Stimulated activated CD4-positive, alpha-beta T cell treated with anti-CD3 and anti-CD28 coated beads, Interleukin-1b, Interleukin-23, amount 100 ng/mL, for 4 hours (primary cell): ENCODE data around the gene NYAP2.

Experiments used
- DNase-seq, 2 donors: peaks; one replicate each; pipeline ENCODE4 v3.0.0-alpha.2; 2020; ENCODE audit warnings: low read depth in 2 of 2

The NYAP2 gene

GRCh38 chr2:225558399-225559071, 159.0 kb downstream of the NYAP2 start:
- no peak for DNase-seq

DNA sequence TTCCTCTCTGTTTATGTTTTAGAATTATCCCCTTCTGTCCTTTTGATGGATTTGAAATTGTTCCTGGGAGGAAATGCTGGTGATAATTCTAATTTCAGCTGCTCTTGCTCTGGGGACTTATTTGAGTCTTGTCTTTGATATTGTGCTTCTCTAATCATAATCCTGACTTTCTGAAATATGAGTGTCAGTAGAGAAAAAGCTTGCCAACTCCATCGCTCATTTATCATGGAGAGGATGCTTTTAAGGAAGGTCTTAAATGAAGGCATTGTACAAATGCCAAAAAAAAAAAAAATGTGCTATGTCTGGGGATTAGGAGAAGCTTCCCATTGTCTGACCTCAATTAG, 159.5 kb downstream of the NYAP2 start:
- no peak for DNase-seq

GRCh38 chr2:225566798-225567197, 167.3 kb downstream of the NYAP2 start:
- no peak for DNase-seq

- DNase-seq, result no peak
Observed at GRCh38 chr2:225569995-225570394, 170.5 kb downstream of the NYAP2 start.

DNA sequence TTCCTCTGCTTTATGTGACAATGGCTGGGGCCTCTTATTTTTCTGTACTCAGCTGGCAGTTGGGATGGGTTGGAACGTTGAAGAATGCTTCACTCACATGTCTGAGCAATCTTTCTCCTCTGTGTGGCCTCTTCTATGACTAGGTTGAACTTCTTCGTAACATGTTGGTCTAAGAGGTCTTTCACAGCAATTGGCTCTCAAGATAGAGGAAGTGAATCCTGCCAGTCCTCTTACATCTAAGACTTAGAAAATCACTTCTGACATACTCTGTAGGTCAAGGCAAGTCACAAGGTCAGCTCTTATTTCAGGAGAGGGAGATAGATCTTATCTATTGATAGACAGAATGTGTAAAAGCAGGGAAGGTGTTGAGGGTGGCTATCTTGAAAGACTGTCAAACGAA, 174.1 kb downstream of the NYAP2 start:
- DNase-seq, result no peak

- DNase-seq, result no peak
Observed at GRCh38 chr2:225574582-225575138, 175.2 kb downstream of the NYAP2 start.

DNA sequence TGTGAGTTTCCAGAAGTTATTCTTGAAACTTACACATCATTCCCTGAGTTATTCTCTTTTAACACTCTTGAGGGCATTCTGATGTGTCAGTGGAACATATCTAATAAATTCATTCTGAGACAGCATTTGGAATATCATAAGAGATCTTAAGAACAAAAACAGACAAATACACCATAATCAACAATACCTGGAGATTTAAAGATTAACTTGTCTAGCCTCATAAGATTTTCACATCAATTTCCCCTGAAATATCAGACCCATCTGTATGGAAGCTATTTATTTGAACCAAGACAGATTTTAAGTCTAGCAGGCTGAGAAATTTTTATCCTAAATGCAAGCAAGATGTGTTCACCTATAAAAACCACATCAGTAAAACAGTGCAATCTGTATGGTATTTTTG, 181.6 kb downstream of the NYAP2 start:
- no peak for DNase-seq

DNA sequence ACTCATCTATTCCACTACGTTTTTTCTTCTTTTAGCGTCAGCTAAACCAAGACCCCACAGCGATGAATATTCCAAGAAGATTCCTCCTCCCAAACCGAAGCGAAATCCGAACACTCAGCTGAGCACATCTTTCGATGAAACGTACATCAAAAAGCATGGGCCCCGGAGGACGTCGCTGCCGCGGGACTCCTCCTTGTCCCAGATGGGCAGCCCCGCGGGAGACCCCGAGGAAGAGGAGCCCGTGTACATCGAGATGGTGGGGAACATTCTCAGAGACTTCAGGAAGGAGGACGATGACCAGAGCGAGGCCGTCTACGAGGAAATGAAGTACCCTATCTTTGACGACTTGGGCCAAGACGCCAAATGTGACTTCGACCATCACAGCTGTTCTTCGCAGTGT, 182.4 kb downstream of the NYAP2 start:
- DNase-seq, result no peak

DNA sequence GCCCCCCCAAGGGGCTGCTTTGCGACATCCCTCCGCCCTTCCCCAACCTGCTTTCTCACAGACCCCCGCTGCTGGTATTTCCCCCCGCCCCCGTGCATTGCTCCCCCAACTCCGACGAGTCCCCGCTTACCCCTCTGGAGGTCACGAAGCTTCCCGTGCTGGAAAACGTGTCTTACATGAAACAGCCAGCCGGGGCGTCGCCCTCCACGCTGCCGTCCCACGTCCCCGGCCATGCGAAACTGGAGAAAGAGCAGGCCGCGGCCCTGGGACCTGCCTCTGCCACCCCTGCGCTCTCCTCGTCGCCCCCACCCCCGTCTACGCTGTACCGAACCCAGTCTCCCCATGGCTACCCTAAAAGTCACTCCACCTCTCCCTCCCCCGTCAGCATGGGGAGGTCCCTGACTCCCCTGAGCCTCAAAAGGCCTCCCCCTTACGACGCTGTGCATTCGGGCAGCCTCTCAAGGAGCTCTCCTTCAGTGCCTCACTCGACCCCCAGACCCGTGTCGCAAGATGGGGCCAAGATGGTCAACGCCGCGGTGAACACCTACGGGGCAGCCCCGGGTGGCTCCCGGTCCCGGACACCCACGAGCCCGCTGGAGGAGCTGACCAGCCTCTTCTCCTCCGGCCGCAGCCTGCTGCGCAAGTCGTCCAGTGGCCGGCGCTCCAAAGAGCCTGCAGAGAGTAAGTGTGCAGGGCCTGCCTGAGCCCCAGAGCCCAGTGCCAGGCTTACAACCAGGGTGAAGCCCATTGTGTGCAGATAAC, 183.0 kb downstream of the NYAP2 start:
- DNase-seq, result no peak

DNA sequence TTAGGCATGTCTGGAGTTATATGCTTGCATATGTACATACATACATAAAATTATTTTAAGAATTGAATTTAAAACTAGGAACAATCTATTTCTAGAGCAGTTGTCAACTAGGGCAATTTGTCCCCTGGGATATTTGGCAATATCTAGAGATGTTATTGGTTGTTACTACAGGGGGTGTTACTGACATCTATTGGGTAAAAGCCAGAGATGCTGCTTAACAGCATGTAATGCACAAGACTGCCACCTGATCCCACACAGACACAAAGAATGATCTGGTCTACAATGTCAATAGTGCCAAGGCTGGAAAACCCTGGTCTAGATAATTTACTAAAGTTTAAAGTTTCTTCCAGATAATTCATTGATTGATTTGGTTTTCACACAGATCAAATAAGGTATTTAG, 185.3 kb downstream of the NYAP2 start:
- no peak for DNase-seq

- DNase-seq, result no peak
Observed at GRCh38 chr2:225590932-225591331, 191.4 kb downstream of the NYAP2 start.

DNA sequence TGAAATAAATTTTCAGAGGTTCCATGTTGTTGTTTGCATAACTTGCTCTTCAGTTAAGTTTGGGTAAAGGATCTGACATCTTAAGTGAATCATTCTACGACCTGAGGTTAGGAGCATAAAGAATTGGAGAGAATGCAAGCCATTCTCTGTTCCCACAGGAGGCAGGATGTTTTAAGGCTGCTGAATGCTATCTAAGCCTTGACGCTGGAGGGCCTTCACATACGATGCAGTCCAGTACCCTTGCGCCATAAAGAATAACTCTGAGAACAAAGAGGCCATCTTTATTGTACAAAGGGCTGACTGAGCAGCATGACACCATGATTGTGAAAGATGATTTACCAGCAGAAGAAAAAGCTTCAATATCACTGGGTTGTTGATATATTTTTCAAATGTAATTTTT, 198.4 kb downstream of the NYAP2 start:
- DNase-seq, result no peak

- no peak for DNase-seq
Observed at GRCh38 chr2:225598426-225598825, 198.9 kb downstream of the NYAP2 start.

DNA sequence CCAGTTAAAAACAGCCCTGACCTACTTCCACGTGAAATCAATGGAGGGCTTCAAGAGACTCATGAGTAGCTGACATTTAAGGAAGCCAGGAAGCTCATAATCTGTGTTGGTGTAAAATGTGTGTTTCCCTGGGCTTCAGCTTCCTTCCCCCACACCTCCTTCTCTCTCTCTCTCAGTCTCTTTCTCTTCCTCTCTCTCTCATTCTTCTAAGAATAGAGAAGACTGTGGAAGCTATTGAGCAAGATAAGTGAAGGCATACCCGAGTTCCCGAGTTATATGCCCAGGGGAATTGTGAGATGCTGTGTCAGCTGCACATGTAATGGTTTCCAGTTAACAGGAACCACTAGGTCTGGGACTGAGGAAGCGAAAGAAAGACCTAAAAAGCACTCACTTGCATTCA, 199.4 kb downstream of the NYAP2 start:
- no peak for DNase-seq

DNA sequence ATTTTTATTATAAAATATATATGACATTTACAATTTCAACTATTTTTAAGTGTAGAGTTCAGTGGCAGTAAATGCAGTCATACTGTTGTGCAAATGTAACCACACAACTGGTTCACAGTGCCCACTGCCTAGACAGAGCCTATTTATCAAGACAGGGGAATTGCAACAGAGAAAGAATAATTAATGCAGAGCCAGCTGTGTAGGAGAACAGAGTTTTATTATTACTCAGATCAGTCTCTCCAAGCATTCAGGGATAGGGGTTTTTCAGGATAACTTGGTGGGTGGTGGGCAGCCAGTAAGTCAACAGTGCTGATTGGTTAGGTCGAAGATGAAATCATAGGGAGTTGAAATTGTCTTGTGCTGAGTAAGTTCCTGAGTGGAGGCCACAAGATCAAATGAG, 200.3 kb downstream of the NYAP2 start:
- no peak for DNase-seq

GRCh38 chr2:225600444-225600843, 200.9 kb downstream of the NYAP2 start:
- DNase-seq, result no peak

DNA sequence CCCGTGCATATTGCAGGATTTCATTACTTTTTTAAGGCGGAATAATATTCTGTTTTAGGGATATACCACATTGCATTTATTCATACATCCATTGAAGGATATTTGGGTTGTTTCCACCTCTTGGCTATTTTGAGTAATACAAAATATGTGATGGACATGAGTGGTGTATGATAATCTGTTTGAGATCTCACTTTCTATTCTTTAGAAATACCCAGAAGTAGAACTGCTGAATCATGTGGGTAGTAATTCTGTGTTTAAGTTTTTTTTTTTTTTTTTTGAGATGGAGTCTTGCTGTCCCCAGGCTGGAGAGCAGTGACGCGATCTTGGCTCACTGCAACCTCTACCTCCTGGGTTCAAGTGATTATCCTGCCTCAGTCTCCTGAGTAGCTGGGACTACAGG, 201.4 kb downstream of the NYAP2 start:
- DNase-seq, result no peak

DNA sequence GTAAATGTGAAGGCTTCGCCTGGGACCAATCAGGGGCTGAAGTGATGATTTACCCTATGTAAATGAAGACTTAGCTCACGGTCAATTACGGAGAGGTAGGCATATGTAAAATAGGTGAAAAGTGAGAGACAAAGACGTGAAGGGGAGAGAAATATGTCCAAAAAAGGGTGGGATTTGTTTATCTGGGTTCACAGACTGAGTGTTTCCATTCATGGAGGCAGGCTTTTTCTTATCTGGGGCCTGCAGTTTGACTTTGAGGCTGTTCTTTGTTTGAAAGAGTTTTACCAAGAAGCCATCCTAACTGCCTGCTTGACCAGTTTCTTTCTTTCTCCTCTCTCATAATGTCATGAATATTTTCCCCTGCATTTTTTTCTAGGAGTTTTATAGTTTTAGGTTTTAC, 202.7 kb downstream of the NYAP2 start:
- no peak for DNase-seq

DNA sequence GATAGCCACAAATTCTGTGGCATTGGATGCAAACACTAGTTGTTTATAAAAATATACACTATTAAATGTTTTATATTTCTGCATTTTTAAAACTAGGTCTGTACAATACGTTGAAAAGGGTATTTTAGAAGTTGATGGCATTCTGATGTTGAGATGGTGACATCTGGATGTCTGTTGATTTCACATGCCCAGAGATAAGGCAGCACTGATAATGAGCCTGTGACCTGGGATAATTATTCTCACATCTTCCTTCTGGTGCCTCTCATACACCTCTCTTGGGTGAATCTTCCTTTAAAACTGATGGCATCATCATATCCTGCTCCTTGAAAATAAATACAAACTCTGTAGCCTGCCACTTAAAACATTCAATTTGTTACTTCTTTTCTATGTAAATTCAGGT, 208.6 kb downstream of the NYAP2 start:
- no peak for DNase-seq

DNA sequence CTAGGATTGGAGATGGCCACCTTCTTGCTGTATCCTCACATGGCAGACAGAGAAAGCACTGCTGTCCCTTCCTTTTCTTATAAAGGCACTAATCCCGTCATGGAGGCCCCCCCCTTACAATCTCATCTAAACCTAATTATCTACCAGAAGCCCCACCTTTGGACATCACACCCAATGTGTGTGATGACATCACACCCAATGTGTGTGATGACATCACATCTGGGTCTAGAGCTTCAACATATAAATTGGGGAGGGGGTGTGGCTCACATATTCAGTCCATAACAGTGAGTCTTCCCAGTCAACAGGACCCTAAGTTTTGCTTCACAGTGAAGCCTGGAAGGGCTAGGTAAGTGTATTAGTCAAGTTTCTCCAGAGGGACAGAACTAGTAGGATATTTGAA, 213.1 kb downstream of the NYAP2 start:
- DNase-seq, result no peak

DNA sequence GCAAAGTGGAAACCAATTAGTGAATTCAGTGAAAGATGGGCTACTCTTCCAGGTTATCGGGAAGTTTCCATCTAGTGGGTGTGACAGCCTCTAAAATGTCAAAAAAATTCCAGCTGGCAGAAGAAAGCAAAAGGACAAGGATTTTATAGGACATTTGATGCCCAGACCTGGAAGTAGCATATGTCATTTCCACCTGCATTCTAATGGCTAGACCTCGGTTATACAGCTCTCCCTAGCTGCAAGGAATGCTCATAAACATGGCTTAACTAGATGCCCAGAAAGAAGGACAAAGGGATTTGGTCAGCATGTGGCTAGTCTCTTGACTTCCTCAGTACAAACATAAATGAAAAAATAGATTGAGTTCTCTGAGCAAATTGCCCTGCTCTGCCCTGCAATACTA, 215.4 kb downstream of the NYAP2 start:
- DNase-seq, result no peak

DNA sequence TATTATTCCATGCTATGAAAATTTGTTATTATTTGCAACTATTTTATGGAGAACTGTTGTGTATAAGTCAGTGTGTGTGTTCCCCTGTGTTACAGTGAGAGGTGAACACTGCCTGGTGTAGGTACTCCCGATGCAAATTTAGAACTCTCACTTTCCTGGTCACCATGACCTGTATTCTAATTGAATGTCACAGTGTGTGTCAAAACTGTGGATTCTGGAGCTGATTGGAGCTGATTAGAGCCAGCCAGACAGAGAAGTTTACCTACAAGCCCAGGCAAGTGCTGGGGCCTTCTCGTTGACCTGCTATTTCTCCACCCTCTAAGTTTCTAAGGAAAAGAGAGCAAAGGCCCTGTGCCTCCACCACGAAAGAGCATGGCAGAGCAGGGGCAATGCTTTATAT, 216.0 kb downstream of the NYAP2 start:
- no peak for DNase-seq

GRCh38 chr2:225616372-225616771, 216.9 kb downstream of the NYAP2 start:
- DNase-seq, result no peak

- DNase-seq, result no peak
Observed at GRCh38 chr2:225616848-225617247, 217.3 kb downstream of the NYAP2 start.
